HL-60 (cell line): ENCODE results near the gene TRIM26.

Experiments used
- GABPA ChIP-seq: IDR thresholded peaks from 2 replicates; pipeline ENCODE4 v1.6.1; 2012; ENCODE audit warnings: low read depth
- POLR2AphosphoS5 ChIP-seq: IDR thresholded peaks from 2 replicates; pipeline ENCODE4 v1.6.1; 2012; ENCODE audit warnings: low read depth
- REST ChIP-seq: IDR thresholded peaks from 2 replicates; pipeline ENCODE4 v1.6.1; 2012; ENCODE audit warnings: low read depth; ENCODE audit not compliant: insufficient replicate concordance
- TF ChIP-seq, protein P1 (sequence below): IDR thresholded peaks from one replicate; pipeline ENCODE4 v1.5.1; 2011; ENCODE audit warnings: low read length, control low read depth, inconsistent platforms; ENCODE audit not compliant: insufficient read depth

DNA sequence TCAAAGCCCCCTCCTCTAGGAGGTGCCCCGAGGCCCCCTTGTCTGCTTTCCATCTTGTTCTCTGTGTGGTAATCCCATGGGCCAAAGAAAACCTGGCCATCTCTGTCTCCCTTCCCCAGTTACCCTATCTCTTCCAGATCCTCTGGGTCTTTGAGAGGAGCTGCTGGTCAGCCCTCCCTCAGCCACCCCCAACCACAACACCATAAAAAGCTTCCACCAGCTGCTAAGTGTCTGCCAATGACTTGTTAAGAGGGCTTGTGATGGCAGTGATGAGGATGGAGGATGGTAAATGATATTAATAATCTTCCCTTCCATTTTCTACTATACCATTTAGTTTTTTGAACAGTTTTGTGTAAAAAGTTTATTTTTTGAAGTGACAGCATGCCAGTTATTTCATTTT is 17.3 kb downstream of the TRIM26 start:
- TF ChIP-seq POLR2AphosphoS5, result no peak
- TF ChIP-seq, protein P1, sequence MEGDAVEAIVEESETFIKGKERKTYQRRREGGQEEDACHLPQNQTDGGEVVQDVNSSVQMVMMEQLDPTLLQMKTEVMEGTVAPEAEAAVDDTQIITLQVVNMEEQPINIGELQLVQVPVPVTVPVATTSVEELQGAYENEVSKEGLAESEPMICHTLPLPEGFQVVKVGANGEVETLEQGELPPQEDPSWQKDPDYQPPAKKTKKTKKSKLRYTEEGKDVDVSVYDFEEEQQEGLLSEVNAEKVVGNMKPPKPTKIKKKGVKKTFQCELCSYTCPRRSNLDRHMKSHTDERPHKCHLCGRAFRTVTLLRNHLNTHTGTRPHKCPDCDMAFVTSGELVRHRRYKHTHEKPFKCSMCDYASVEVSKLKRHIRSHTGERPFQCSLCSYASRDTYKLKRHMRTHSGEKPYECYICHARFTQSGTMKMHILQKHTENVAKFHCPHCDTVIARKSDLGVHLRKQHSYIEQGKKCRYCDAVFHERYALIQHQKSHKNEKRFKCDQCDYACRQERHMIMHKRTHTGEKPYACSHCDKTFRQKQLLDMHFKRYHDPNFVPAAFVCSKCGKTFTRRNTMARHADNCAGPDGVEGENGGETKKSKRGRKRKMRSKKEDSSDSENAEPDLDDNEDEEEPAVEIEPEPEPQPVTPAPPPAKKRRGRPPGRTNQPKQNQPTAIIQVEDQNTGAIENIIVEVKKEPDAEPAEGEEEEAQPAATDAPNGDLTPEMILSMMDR, result no peak
- no peak for TF ChIP-seq REST
- no peak for TF ChIP-seq GABPA
